Progenitor cell of endocrine pancreas (in vitro differentiated cells): Measurements from ENCODE around the gene SEMA6B. TPM values are rescaled to one million over a fixed set of nuclear protein-coding genes. Genes with fewer than 3 reads are reported as not detected.
A peak's percentile ranks its signal among the peaks of the same experiment; 100 is the strongest.

Source experiments
- DNase-seq: peaks from one replicate; pipeline ENCODE4 v3.0.0; 2021; ENCODE audit warnings: low spot score; ENCODE audit not compliant: unreplicated experiment
- H3K27ac Mint-ChIP-seq: 2 replicates; pipeline ENCODE4 v1.8.0; 2021; ENCODE audit warnings: mild to moderate bottlenecking, moderate library complexity, mixed read lengths
- H3K27me3 Mint-ChIP-seq: 2 replicates; pipeline ENCODE4 v1.8.0; 2021; ENCODE audit warnings: mixed read lengths
- H3K36me3 Mint-ChIP-seq: 2 replicates; pipeline ENCODE4 v1.8.0; 2022; ENCODE audit warnings: mixed read lengths; ENCODE audit not compliant: insufficient read depth
- H3K4me1 Mint-ChIP-seq: 2 replicates; pipeline ENCODE4 v1.8.0; 2021; ENCODE audit warnings: low read depth, mixed read lengths
- H3K4me3 Mint-ChIP-seq: 2 replicates; pipeline ENCODE4 v1.8.0; 2021; ENCODE audit warnings: low read depth, mild to moderate bottlenecking, moderate library complexity, mixed read lengths
- H3K9me3 Mint-ChIP-seq: 2 replicates; pipeline ENCODE4 v1.8.0; 2021; ENCODE audit warnings: low read depth, mixed read lengths
- total RNA-seq: library from RNA; stranded (reverse); gene quantifications from 2 replicates; pipeline ENCODE4 v1.2.1, GENCODE V29; 2021
- TF ChIP-seq, protein P1 (sequence below): fragments of 200-600 bp; sonication (generic); IDR thresholded peaks from one replicate; pipeline ENCODE4 v1.5.0; 2021; ENCODE audit warnings: antibody characterized with exemption, mild to moderate bottlenecking; ENCODE audit not compliant: unreplicated experiment

SEMA6B gene
- total RNA-seq, 1 donor from 2014 or later, result 26.6 TPM

DNA sequence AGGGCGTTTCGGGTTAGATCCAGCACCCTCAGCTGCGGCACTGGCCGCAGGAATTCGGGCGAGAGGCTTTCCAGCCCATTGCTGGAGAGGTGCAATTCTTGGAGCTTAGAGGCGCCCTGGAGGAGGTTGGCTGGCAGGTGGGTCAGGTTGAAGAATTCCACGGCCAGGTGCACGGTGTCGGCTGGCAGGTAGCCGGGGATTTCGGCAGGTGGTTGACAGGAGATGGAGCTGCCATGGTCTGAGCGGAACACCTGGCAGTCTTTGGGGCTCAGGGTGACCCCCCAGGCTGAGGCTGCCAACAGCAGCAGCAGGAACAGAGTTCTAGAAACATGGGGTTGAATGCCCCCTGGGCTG lies 20.9 kb downstream of the SEMA6B start:
- TF ChIP-seq, protein P1, sequence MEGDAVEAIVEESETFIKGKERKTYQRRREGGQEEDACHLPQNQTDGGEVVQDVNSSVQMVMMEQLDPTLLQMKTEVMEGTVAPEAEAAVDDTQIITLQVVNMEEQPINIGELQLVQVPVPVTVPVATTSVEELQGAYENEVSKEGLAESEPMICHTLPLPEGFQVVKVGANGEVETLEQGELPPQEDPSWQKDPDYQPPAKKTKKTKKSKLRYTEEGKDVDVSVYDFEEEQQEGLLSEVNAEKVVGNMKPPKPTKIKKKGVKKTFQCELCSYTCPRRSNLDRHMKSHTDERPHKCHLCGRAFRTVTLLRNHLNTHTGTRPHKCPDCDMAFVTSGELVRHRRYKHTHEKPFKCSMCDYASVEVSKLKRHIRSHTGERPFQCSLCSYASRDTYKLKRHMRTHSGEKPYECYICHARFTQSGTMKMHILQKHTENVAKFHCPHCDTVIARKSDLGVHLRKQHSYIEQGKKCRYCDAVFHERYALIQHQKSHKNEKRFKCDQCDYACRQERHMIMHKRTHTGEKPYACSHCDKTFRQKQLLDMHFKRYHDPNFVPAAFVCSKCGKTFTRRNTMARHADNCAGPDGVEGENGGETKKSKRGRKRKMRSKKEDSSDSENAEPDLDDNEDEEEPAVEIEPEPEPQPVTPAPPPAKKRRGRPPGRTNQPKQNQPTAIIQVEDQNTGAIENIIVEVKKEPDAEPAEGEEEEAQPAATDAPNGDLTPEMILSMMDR, result no peak
- Mint-ChIP-seq H3K4me1 (no peaks in the 10 kb centered on the region), H3K27ac (no peak overlapping the region), H3K4me3 (no peak overlapping the region), H3K9me3 (no peaks in the 10 kb centered on the region), H3K36me3 (no peaks in the 10 kb centered on the region), H3K27me3 (no peaks in the 10 kb centered on the region)
- DNase-seq, result no peak

DNA sequence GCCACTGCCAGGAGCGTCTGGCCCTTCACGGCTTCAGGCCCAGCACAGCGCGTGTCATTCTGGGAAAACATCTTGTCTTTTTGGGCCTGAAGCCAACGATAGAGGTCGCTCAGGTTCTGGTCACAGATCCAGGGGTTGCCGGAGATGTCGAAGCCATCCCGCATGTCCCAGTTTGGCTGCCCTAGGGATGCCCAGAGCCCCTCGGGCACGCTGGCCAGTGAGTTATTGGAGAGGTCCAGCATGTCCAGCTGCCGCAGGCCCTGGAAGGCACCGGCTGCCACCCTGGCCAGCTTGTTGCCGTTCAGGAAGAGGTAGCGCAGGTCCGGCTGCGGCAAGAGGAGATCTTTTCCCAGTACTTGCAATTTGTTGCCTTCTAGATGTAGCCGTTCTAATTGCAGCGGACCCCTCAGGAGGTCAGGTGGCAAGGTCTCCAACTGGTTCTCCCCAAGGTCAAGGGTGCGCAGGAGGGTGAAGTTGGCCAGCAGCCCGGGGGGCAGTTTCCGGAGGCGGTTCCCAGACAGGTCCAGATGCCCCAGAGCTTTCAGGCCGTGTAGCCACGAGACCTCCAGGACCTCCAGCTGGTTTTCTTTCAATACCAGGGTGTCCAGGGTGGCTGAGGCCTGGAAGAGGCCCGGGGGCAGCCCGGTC lies 21.4 kb downstream of the SEMA6B start:
- no peak for DNase-seq

DNA sequence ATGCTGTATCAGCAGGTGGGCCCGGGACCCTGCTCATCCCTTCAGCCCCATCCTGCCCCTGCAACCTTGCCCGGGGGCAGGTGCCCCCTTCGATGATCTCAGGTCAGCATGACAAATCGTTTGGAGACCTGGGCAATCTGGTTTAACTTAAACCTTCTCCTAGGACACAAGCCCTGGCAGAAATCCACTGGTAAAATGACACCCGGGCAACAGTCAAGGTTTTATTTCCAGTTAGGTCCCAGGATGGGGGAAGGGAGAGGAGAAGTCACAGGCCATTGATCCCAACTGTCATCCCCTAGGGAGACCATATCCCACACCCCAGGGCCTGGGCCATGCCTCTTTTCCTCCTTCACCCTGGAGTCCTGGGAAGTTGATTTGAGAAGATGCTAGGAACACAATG lies 22.7 kb downstream of the SEMA6B start:
- H3K36me3 Mint-ChIP-seq, result no peaks in the 10 kb centered on the region
- DNase-seq, result no peak
- TF ChIP-seq, protein P1, result no peak
- no peak overlapping the region for H3K4me3 Mint-ChIP-seq
- H3K9me3 Mint-ChIP-seq, result no peaks in the 10 kb centered on the region
- no peak overlapping the region for H3K27ac Mint-ChIP-seq
- H3K4me1 Mint-ChIP-seq, result no peaks in the 10 kb centered on the region
- H3K27me3 Mint-ChIP-seq, result peaks cover 3% of the 10 kb centered on the region

More for the DNA sequence above, 21.4 kb downstream of the SEMA6B start:
- TF ChIP-seq, protein P1, result no peak
- Mint-ChIP-seq H3K4me3 (no peak overlapping the region), H3K4me1 (no peaks in the 10 kb centered on the region), H3K9me3 (no peaks in the 10 kb centered on the region), H3K27ac (no peak overlapping the region), H3K27me3 (peaks cover 3% of the 10 kb centered on the region), H3K36me3 (no peaks in the 10 kb centered on the region)

- Mint-ChIP-seq H3K9me3 (no peaks in the 10 kb centered on the region), H3K4me3 (peak within 1 kb of the TSS; percentile 40), H3K27me3 (peaks cover 3% of the 10 kb centered on the region), H3K36me3 (no peaks in the 10 kb centered on the region), H3K27ac (no peak within 1 kb of the TSS), H3K4me1 (no peaks in the 10 kb centered on the region)
- TF ChIP-seq, protein P1, result peak; percentile 32
- DNase-seq, result peak; percentile 74
Measured at GRCh38 chr19:4534836-4535658, 24.4 kb downstream of the SEMA6B start, which contains the start of gene PLIN5. Gene PLIN5 (minus strand): TSS chr19:4535224. CDS start chr19:4534074, 1,150 bp downstream.

- Mint-ChIP-seq H3K27ac (no peak overlapping the region), H3K9me3 (no peaks in the 10 kb centered on the region), H3K4me3 (no peak overlapping the region), H3K4me1 (no peaks in the 10 kb centered on the region), H3K27me3 (peaks cover 3% of the 10 kb centered on the region), H3K36me3 (no peaks in the 10 kb centered on the region)
- TF ChIP-seq, protein P1, result no peak
- no peak for DNase-seq
Measured at GRCh38 chr19:4533835-4534424, 25.6 kb downstream of the SEMA6B start.
